ENCODE results near the gene ELAVL1.

- TF ChIP-seq CTCF (IDR thresholded peaks at IDR 0.05; ENCODE audit: low read length) = no peak
- TF ChIP-seq EZH2 (optimal IDR thresholded peaks at IDR 0.05; ENCODE audit: low read depth, low read length) = no peak
- TF ChIP-seq EZH2phosphoT487 (IDR thresholded peaks at IDR 0.05; ENCODE audit: low read length) = no peak
Observed at GRCh38 chr19:7955696-7956095, 49.7 kb downstream of the ELAVL1 start.

Data from MM.1S (cell line).